ENCODE data around the gene MRPL58. TPM values are rescaled to one million over a fixed set of nuclear protein-coding genes. Genes with fewer than 3 reads are reported as not detected.

MRPL58 gene
- total RNA-seq, 1 experiment from 2014 or later = 55.2 TPM

- ChIA-PET CTCF (interaction anchor here (0.5 to 1.8 kb wide), 5 partner anchors 9 to 321 kb away, joined by 3 to 10 read pairs (median 3); no protein-coding TSS in a partner anchor), POLR2A (no interaction called here)
- intact Hi-C loops (cut with micrococcal nuclease; ENCODE audit: unreplicated experiment) = loop anchor here (10.0 kb wide), 1 partner anchor 134 kb away; the partner anchor contains the start of gene ARMC7
- Histone ChIP-seq H3K27ac (ENCODE audit: low read length) (no peak overlapping the region), H3K27me3 (ENCODE audit: control insufficient read depth, insufficient read depth, low read length) (no peaks in the 10 kb centered on the region), H3K9me3 (ENCODE audit: control insufficient read depth, insufficient read depth, low read depth, low read length) (no peaks in the 10 kb centered on the region), H3K4me3 (ENCODE audit: low read depth in 2 of 2, low read length in 2 of 2) (peak overlapping the region; percentile 52 to 58), H3K36me3 (ENCODE audit: control insufficient read depth, insufficient read depth, low read length) (no peaks in the 10 kb centered on the region), H3K4me1 (ENCODE audit: control insufficient read depth, insufficient read depth, low read length) (peaks cover 4% of the 10 kb centered on the region; the same call in 1 of the 2 replicates)
- in situ Hi-C loops (cut with HindIII; ENCODE audit: low pct_unique_long_range_greater_than_20kb, low sequenced_read_pairs) = no loop called here
- DNase-seq (ENCODE audit: low read depth, low spot score) = no peak
- ATAC-seq = no peak
- TF ChIP-seq SIN3A (IDR thresholded peaks at IDR 0.05; ENCODE audit: borderline replicate concordance, insufficient read depth, low read depth, low read length) = no peak
- no TSS peak for BruUV-seq (replicated peaks)
These were observed 41.2 kb upstream of the MRPL58 start for GRCh38 chr17:74971069-74971841.

DNA sequence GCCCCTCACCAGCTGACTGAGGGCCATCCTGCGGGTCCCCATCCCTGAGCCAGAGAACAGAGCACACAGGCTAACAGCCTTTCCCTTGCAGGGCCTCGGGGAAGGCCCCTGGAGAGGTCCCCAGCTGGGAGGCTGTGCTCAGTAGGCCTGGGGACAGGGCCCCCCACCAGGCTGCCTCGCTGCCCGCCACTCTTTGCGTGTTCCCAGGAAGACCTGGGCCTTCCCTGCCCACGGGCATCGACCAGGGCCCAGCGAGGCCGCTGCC, 40.7 kb upstream of the MRPL58 start:
- ATAC-seq (peak; percentile 37), DNase-seq (ENCODE audit: low read depth, low spot score) (no peak)
- CTCF ChIA-PET = interaction anchor here (0.5 to 1.8 kb wide), 5 partner anchors 10 to 321 kb away, joined by 3 to 10 read pairs (median 3); partner anchors contain the start of gene OTOP2
- H3K27me3 ChIP-seq (ENCODE audit: control insufficient read depth, insufficient read depth, low read length) = no peaks in the 10 kb centered on the region
- POLR2A ChIA-PET = no interaction called here
- H3K9me3 ChIP-seq (ENCODE audit: control insufficient read depth, insufficient read depth, low read depth, low read length) = no peaks in the 10 kb centered on the region
- H3K27ac ChIP-seq (ENCODE audit: low read length) = no peak overlapping the region
- in situ Hi-C loops (cut with HindIII; ENCODE audit: low pct_unique_long_range_greater_than_20kb, low sequenced_read_pairs) (no loop called here), intact Hi-C loops (cut with micrococcal nuclease; ENCODE audit: unreplicated experiment) (loop anchor here (10.0 kb wide), 1 partner anchor 133 kb away; the partner anchor contains the start of gene ARMC7)
- peaks cover 4% of the 10 kb centered on the region; the same call in 1 of the 2 replicates for H3K4me1 ChIP-seq (ENCODE audit: control insufficient read depth, insufficient read depth, low read length)
- no TSS peak for BruUV-seq (replicated peaks)
- H3K36me3 ChIP-seq (ENCODE audit: control insufficient read depth, insufficient read depth, low read length) = no peaks in the 10 kb centered on the region
- TF ChIP-seq POLR2AphosphoS5 (IDR thresholded peaks at IDR 0.05; ENCODE audit: low read depth, low read length) = no peak
- TF ChIP-seq TCF7L2 (IDR thresholded peaks at IDR 0.05; ENCODE audit: low read depth, low read length) = no peak
- TF ChIP-seq, protein P1, sequence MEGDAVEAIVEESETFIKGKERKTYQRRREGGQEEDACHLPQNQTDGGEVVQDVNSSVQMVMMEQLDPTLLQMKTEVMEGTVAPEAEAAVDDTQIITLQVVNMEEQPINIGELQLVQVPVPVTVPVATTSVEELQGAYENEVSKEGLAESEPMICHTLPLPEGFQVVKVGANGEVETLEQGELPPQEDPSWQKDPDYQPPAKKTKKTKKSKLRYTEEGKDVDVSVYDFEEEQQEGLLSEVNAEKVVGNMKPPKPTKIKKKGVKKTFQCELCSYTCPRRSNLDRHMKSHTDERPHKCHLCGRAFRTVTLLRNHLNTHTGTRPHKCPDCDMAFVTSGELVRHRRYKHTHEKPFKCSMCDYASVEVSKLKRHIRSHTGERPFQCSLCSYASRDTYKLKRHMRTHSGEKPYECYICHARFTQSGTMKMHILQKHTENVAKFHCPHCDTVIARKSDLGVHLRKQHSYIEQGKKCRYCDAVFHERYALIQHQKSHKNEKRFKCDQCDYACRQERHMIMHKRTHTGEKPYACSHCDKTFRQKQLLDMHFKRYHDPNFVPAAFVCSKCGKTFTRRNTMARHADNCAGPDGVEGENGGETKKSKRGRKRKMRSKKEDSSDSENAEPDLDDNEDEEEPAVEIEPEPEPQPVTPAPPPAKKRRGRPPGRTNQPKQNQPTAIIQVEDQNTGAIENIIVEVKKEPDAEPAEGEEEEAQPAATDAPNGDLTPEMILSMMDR (IDR thresholded peaks at IDR 0.05) = no peak
- TF ChIP-seq REST (IDR thresholded peaks at IDR 0.05; ENCODE audit: insufficient read depth in 1 of 2, low read depth in 2 of 2, low read length in 1 of 2) = no peak
- no peak for TF ChIP-seq SIN3A (IDR thresholded peaks at IDR 0.05; ENCODE audit: borderline replicate concordance, insufficient read depth, low read depth, low read length)
- peak overlapping the region; percentile 52 to 58 for H3K4me3 ChIP-seq (ENCODE audit: low read depth in 2 of 2, low read length in 2 of 2)
